MCF 10A (cell line): ENCODE measurements around the gene CCDC178. TPM values are rescaled to one million over a fixed set of nuclear protein-coding genes. Genes with fewer than 3 reads are reported as not detected.
"Not testable (repeated sequence)": the region's sequence is repeated elsewhere in the genome, so short reads cannot be mapped to it uniquely, and the experiment has no call there.

Experiments
- BruUV-seq: library from RNA; stranded (reverse); fragments of 400-500 nt; replicated peaks from 2 replicates; lab custom pipeline; 2021; lab: Mats Ljungman, UMichigan
- CTCF ChIA-PET: fragments of 300-600 bp; sonication (Branson Sonifier 250); formaldehyde crosslinking; extraction: SDS; loops from one replicate; lab custom pipeline; 2021; ENCODE audit warnings: antibody characterized with exemption, inconsistent platforms; lab: Yijun Ruan, JAX
- POLR2A ChIA-PET: fragments of 300-600, 350-650 bp; sonication (Branson Sonifier 250); formaldehyde crosslinking; extraction: SDS; loops from one replicate; lab custom pipeline; 2020; ENCODE audit warnings: antibody characterized with exemption, inconsistent platforms; lab: Yijun Ruan, JAX
- DNase-seq: peaks from one replicate; pipeline ENCODE4 v3.0.0-alpha.2; 2018; ENCODE audit not compliant: unreplicated experiment
- H3K27ac Mint-ChIP-seq: one replicate; pipeline ENCODE4 v1.8.0; 2022; ENCODE audit warnings: mild to moderate bottlenecking, low read depth, mixed read lengths; ENCODE audit not compliant: unreplicated experiment
- H3K27me3 Mint-ChIP-seq: one replicate; pipeline ENCODE4 v1.8.0; 2022; ENCODE audit warnings: mixed read lengths; ENCODE audit not compliant: insufficient read depth, unreplicated experiment
- H3K36me3 Mint-ChIP-seq: one replicate; pipeline ENCODE4 v1.8.0; 2022; ENCODE audit warnings: mild to moderate bottlenecking, moderate library complexity, mixed read lengths; ENCODE audit not compliant: insufficient read depth, unreplicated experiment
- H3K4me1 Mint-ChIP-seq: one replicate; pipeline ENCODE4 v1.8.0; 2022; ENCODE audit warnings: mixed read lengths; ENCODE audit not compliant: insufficient read depth, unreplicated experiment
- H3K4me3 Mint-ChIP-seq: one replicate; pipeline ENCODE4 v1.8.0; 2022; ENCODE audit warnings: mild to moderate bottlenecking, moderate library complexity, mixed read lengths; ENCODE audit not compliant: unreplicated experiment
- H3K9me3 Mint-ChIP-seq: one replicate; pipeline ENCODE4 v1.8.0; 2022; ENCODE audit warnings: mixed read lengths; ENCODE audit not compliant: unreplicated experiment
- CTCF ChIP-seq: fragments of 200-600 bp; IDR thresholded peaks from one replicate; pipeline ENCODE4 v1.8.0; 2022; ENCODE audit warnings: antibody characterized with exemption, mild to moderate bottlenecking; ENCODE audit not compliant: unreplicated experiment
- intact Hi-C: fragments of 100-400 bp; cut with micrococcal nuclease; formaldehyde crosslinking; loops from 2 replicates; pipeline ENCODE4 v1.14.1; 2022
- total RNA-seq: library from RNA; stranded (reverse); gene quantifications from 2 replicates; pipeline ENCODE4 v1.2.3, GENCODE V29; 2022

Gene CCDC178
- total RNA-seq, 1 experiment from 2014 or later: 0.19 TPM

GRCh38 chr18:33154049-33154448 is 286.5 kb downstream of the CCDC178 start:
- no peaks in the 10 kb centered on the region for H3K4me1 Mint-ChIP-seq
- no peak for TF ChIP-seq CTCF
- no peaks in the 10 kb centered on the region for H3K9me3 Mint-ChIP-seq
- ChIA-PET POLR2A (no interaction called here), CTCF (no interaction called here)
- no peaks in the 10 kb centered on the region for H3K36me3 Mint-ChIP-seq
- H3K27ac Mint-ChIP-seq: no peak overlapping the region
- BruUV-seq: no TSS peak
- no peak for DNase-seq
- intact Hi-C loops: no loop called here
- H3K4me3 Mint-ChIP-seq: no peak overlapping the region
- peaks cover 94% of the 10 kb centered on the region for H3K27me3 Mint-ChIP-seq

- H3K9me3 Mint-ChIP-seq: no peaks in the 10 kb centered on the region
- H3K27ac Mint-ChIP-seq: no peak overlapping the region
These were observed 288.1 kb downstream of the CCDC178 start for GRCh38 chr18:33152376-33152775.

GRCh38 chr18:33147811-33148210 is 292.7 kb downstream of the CCDC178 start:
- intact Hi-C loops, DNase-seq, POLR2A ChIA-PET, H3K9me3 Mint-ChIP-seq, H3K27ac Mint-ChIP-seq, H3K4me3 Mint-ChIP-seq, H3K36me3 Mint-ChIP-seq, BruUV-seq, H3K4me1 Mint-ChIP-seq, CTCF ChIA-PET: not testable (repeated sequence)
- peaks cover 57% of the 10 kb centered on the region for H3K27me3 Mint-ChIP-seq

More at GRCh38 chr18:33152376-33152775, 288.1 kb downstream of the CCDC178 start:
- Mint-ChIP-seq H3K27me3 (peaks cover 88% of the 10 kb centered on the region), H3K4me1 (no peaks in the 10 kb centered on the region), H3K4me3 (no peak overlapping the region), H3K36me3 (no peaks in the 10 kb centered on the region)
- no TSS peak for BruUV-seq
- intact Hi-C loops: no loop called here
- ChIA-PET CTCF (interaction anchor here (0.6 kb wide), 1 partner anchor 59 kb away, joined by 3 read pairs; no protein-coding TSS in a partner anchor), POLR2A (no interaction called here)
- no peak for TF ChIP-seq CTCF
- DNase-seq: no peak

DNA sequence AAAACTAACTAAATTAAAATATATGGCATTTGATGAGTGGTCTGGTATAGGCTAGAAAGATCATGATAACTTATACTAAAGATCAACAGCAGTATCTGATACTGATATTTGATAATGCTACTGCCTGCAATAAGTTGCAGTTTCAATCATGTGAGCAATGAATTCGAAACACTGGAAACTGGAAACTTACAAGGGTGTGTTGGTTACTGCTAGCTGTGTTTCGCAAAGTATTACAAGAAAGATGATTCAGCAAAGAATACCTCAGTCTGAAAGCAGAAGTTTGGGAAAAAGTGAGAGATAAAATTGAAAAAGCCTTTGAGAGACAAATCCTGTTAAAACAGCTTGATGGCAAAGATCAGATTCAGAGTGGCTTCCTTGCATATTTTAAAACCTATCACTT is 294.5 kb downstream of the CCDC178 start:
- Mint-ChIP-seq H3K9me3 (no peaks in the 10 kb centered on the region), H3K36me3 (no peaks in the 10 kb centered on the region), H3K27me3 (peaks cover 57% of the 10 kb centered on the region), H3K4me1 (no peaks in the 10 kb centered on the region), H3K4me3 (no peak overlapping the region), H3K27ac (no peak overlapping the region)
- DNase-seq: no peak
- ChIA-PET CTCF (no interaction called here), POLR2A (no interaction called here)
- no TSS peak for BruUV-seq
- intact Hi-C loops: no loop called here
- no peak for TF ChIP-seq CTCF
